Mononuclear cell (primary cell): ENCODE results near the gene H3-3A. TPM values are rescaled to one million over a fixed set of nuclear protein-coding genes. Genes with fewer than 3 reads are reported as not detected.
"Not testable (repeated sequence)": the region's sequence is repeated elsewhere in the genome, so short reads cannot be mapped to it uniquely, and the experiment has no call there.

Source experiments
- H3K27me3 ChIP-seq: 2 replicates; pipeline ENCODE4 v1.6.0; 2011; ENCODE audit warnings: low read length, control low read depth; ENCODE audit not compliant: insufficient read depth
- H3K4me1 ChIP-seq: 2 replicates; pipeline ENCODE4 v1.5.1; 2011; ENCODE audit warnings: mild to moderate bottlenecking, low read length, control low read depth; ENCODE audit not compliant: insufficient read depth
- H3K4me3 ChIP-seq: 2 replicates; pipeline ENCODE4 v1.5.1; 2011; ENCODE audit warnings: mild to moderate bottlenecking, low read length, moderate library complexity
- H3K9me3 ChIP-seq: 2 replicates; pipeline ENCODE4 v1.5.1; 2011; ENCODE audit warnings: low read depth, mild to moderate bottlenecking, control low read depth, low read length
- total RNA-seq: library from RNA; depleted of rRNA; stranded (reverse); fragments of >200 nt; gene quantifications from one replicate; pipeline ENCODE4 v1.2.3, GENCODE V29; 2012

Gene H3-3A
- total RNA-seq, 1 donor = 399 TPM

GRCh38 chr1:226091461-226091860, 28.9 kb downstream of the H3-3A start:
- Histone ChIP-seq H3K4me1 (no peaks in the 10 kb centered on the region), H3K4me3 (no peak overlapping the region), H3K27me3 (no peaks in the 10 kb centered on the region), H3K9me3 (no peaks in the 10 kb centered on the region)

GRCh38 chr1:226092048-226092820, 29.7 kb downstream of the H3-3A start:
- not testable (repeated sequence) for H3K9me3 ChIP-seq, H3K4me3 ChIP-seq, H3K27me3 ChIP-seq, H3K4me1 ChIP-seq

GRCh38 chr1:226092965-226093364, 30.4 kb downstream of the H3-3A start:
- H3K4me3 ChIP-seq = no peak overlapping the region
- no peaks in the 10 kb centered on the region for H3K9me3 ChIP-seq
- no peaks in the 10 kb centered on the region for H3K27me3 ChIP-seq
- H3K4me1 ChIP-seq = no peaks in the 10 kb centered on the region

- H3K4me3 ChIP-seq = no peak overlapping the region
- H3K27me3 ChIP-seq = no peaks in the 10 kb centered on the region
- no peaks in the 10 kb centered on the region for H3K9me3 ChIP-seq
- H3K4me1 ChIP-seq = no peaks in the 10 kb centered on the region
Measured at GRCh38 chr1:226093621-226094020, 31.1 kb downstream of the H3-3A start.

GRCh38 chr1:226094451-226094850, 31.9 kb downstream of the H3-3A start:
- Histone ChIP-seq H3K9me3 (no peaks in the 10 kb centered on the region), H3K4me3 (no peak overlapping the region), H3K4me1 (no peaks in the 10 kb centered on the region), H3K27me3 (peaks cover 2% of the 10 kb centered on the region)

GRCh38 chr1:226095286-226095685, 32.8 kb downstream of the H3-3A start:
- H3K4me3 ChIP-seq = no peak overlapping the region

GRCh38 chr1:226097866-226098625, 35.5 kb downstream of the H3-3A start:
- Histone ChIP-seq H3K27me3 (peaks cover 2% of the 10 kb centered on the region), H3K4me3 (no peak overlapping the region), H3K4me1 (peaks cover 13% of the 10 kb centered on the region), H3K9me3 (no peaks in the 10 kb centered on the region)

More at GRCh38 chr1:226095286-226095685, 32.8 kb downstream of the H3-3A start:
- Histone ChIP-seq H3K27me3 (peaks cover 2% of the 10 kb centered on the region), H3K9me3 (no peaks in the 10 kb centered on the region), H3K4me1 (peaks cover 4% of the 10 kb centered on the region)

- no peaks in the 10 kb centered on the region for H3K9me3 ChIP-seq
- peaks cover 13% of the 10 kb centered on the region for H3K4me1 ChIP-seq
- peaks cover 2% of the 10 kb centered on the region for H3K27me3 ChIP-seq
- H3K4me3 ChIP-seq = no peak overlapping the region
Measured at GRCh38 chr1:226098870-226099835, 36.6 kb downstream of the H3-3A start.

GRCh38 chr1:226100436-226101391, 38.2 kb downstream of the H3-3A start:
- peaks cover 2% of the 10 kb centered on the region for H3K27me3 ChIP-seq
- H3K9me3 ChIP-seq = no peaks in the 10 kb centered on the region
- peaks cover 13% of the 10 kb centered on the region for H3K4me1 ChIP-seq
- peak overlapping the region; percentile 34 for H3K4me3 ChIP-seq

- no peaks in the 10 kb centered on the region for H3K9me3 ChIP-seq
- no peak overlapping the region for H3K4me3 ChIP-seq
- H3K4me1 ChIP-seq = peaks cover 19% of the 10 kb centered on the region
- no peaks in the 10 kb centered on the region for H3K27me3 ChIP-seq
Measured at GRCh38 chr1:226104671-226105121, 42.2 kb downstream of the H3-3A start.

- Histone ChIP-seq H3K27me3 (no peaks in the 10 kb centered on the region), H3K4me3 (no peak overlapping the region), H3K9me3 (no peaks in the 10 kb centered on the region), H3K4me1 (peaks cover 19% of the 10 kb centered on the region)
Measured at GRCh38 chr1:226107471-226108460, 45.2 kb downstream of the H3-3A start.

GRCh38 chr1:226108935-226109828, 46.7 kb downstream of the H3-3A start:
- Histone ChIP-seq H3K27me3 (no peaks in the 10 kb centered on the region), H3K4me1 (peaks cover 19% of the 10 kb centered on the region), H3K4me3 (peak overlapping the region; percentile 36), H3K9me3 (no peaks in the 10 kb centered on the region)
